ENCODE data around the gene POLE3. TPM values are rescaled to one million over a fixed set of nuclear protein-coding genes. Genes with fewer than 3 reads are reported as not detected.
A peak's percentile ranks its signal among the peaks of the same experiment; 100 is the strongest.
"Not testable (repeated sequence)": the region's sequence is repeated elsewhere in the genome, so short reads cannot be mapped to it uniquely, and the experiment has no call there.

POLE3 gene
- total RNA-seq, 1 experiment from 2014 or later: 83.1 TPM

DNA sequence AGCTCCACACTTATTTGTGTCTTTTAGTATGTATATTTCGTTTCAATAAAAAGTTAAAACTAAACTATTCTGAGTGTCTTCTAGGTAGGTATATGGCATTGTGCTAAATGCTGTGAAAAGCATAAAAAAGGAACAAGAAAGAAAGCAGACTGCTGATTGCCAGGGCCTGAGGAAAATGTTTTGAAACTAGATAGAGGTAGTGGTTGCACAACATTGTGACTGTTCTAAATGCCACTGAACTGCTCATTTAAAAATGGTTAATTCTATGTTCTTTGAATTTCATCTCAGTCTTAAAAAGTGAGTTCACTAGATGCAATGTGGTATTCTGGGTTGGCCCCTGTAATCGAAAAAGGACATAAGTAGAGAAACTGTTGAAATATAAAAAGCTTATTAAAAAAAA lies 6.8 kb downstream of the POLE3 start:
- no peak for DNase-seq (ENCODE audit: low read depth)

DNA sequence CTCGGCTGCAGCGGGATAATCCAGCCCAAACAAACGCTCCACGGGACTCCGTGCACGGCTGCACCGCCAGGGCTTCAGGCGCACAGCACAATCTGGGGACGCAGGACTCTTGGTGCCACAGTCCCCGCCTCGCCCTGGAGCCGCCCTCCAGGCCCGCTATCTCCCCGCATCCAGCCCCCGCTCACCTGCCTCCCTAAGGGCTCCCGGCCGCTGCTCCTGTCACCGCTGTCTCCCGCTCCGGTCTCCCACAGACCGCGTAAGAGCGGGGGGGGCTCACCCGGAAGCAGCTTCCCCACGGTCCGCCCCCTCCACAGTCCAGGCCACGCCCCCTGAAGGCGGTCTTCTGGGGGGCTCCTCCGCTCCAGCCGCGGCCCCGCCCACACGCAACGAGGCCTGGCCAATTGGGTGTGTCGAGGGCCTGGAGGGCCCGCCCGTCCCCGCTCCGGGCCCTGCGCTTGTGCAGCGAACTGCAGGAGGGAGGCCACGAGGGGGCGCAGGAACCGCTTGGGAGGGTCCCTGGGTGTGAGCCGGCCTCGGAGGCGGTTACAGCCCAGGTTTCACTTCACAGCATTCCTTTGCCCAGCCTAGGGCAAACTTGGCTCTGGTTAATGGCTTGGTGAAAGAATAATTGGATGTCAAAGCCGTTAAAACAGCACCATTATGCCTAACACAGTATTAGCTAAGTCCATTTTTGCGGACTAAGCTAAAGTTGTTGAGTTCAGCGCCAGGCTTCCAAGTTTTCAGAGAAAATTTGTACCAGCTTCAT lies 9.3 kb downstream of the POLE3 start, which contains the start of gene ALAD:
Gene ALAD (minus strand): TSS at position 258 of the 766 bp plus-strand sequence. CDS start 7,725 bp downstream, outside the sequence.
- DNase-seq (ENCODE audit: low read depth): peak; percentile 97

DNA sequence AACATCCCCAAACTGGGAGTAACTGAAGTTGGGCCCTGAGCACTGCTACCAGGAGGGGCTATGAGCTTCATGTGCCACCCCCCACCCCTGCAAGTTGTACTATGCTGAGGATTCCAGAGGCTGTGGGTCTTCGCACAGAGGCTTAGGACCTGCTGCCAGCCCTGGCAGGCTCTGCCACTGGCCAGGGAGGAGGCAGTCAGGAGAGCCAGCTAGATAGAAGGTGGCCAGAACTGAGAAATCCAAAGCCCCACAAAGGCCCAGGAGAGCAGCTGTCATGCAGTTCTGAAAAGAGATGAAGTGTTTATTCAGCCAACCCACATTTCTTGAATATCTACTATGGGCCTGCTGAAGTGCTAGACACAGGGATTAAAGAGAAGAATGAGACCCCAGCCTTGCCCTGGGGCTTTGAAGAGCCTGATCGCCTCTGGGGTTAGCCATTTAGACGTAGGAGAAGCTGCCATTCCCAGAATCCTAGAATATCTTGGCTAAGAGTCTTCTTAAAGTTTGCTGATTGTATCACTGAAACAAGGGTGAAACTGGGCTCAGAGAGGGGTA lies 10.8 kb downstream of the POLE3 start:
- DNase-seq (ENCODE audit: low read depth): no peak

DNA sequence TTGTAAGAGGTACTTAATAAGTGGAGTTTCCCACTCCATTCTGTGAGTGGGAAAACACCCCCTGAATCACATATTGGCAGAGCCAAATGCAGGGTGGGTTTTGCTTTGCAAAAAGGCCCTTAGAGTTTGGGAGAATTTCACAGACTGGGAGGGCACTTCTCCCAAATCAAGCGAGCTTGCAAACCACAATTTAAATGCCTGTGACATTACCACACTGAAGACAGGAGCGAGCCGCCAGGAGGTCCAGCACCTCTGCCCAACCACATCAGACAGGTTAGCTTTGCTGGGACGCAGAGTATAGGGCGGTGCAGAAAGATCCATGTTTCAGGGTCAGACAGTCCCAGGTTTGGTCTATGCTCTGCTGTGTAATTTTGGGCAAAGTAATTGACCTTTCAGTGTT lies 11.7 kb downstream of the POLE3 start:
- DNase-seq (ENCODE audit: low read depth): no peak

- DNase-seq (ENCODE audit: low read depth): no peak
Observed at GRCh38 chr9:113397203-113397631, 13.3 kb downstream of the POLE3 start.

DNA sequence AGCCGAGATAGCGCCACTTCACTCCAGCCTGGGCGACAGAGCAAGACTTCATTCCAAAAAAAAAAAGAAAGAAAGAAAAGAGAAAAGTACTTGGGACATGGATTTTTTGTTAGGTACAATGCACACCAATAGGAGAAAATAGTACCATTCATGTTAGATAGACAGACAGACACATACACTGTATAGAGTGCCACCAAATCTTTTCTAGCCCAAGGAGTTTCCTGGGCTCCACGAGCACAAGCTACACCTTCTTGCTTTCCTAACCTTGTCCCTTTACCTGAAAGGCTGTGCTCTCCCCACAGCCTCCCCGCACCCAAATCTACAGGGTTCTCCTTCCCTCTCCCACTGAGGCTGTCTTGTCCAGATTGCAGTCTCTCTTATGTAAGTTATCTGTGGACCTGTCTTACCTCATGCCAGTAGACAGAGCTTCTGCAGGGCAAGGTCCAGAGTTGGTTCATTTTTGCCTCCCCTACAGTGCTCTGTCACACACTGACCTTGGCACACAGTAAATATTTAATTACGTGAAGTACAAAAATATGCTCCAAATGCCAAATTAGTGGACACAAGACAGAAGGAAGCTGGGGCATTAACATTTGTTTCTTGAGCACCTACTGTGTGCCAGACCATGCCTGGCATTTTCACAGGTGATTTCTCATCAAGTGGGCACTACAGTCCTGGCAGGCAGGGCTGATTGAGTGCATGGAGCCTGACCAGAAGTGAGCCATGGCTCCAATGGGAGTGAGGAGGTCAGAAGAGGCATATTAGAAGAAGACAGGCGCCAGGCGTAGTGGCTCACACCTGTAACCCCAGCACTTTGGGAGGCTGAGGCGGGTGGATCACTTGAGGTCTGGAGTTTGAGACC lies 15.2 kb downstream of the POLE3 start:
- no peak for DNase-seq (ENCODE audit: low read depth)

GRCh38 chr9:113393281-113393680 lies 17.2 kb downstream of the POLE3 start:
- DNase-seq (ENCODE audit: low read depth): no peak

GRCh38 chr9:113391917-113392316 lies 18.6 kb downstream of the POLE3 start:
- DNase-seq (ENCODE audit: low read depth): no peak

- no peak for DNase-seq (ENCODE audit: low read depth)
Observed at GRCh38 chr9:113390192-113390960, 20.1 kb downstream of the POLE3 start.

DNA sequence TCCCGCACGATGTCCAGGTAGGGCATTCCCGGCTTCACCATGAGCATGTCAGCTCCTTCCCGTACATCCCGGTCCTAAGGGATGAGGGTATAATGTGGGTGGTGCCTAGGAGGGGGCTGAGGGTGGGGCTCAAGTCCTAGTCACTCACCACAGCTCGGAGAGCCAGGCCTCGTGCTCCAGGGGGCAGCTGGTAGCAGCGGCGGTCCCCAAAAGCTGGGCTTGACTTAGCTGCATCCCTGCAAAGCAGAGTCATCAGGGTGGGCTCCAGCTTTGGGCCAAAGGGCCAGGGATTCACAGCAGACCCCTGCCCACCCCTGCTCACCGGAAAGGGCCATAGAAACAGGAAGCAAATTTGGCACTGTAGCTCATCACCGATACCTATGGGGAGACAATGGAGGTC lies 21.0 kb downstream of the POLE3 start:
- no peak for DNase-seq (ENCODE audit: low read depth)

DNA sequence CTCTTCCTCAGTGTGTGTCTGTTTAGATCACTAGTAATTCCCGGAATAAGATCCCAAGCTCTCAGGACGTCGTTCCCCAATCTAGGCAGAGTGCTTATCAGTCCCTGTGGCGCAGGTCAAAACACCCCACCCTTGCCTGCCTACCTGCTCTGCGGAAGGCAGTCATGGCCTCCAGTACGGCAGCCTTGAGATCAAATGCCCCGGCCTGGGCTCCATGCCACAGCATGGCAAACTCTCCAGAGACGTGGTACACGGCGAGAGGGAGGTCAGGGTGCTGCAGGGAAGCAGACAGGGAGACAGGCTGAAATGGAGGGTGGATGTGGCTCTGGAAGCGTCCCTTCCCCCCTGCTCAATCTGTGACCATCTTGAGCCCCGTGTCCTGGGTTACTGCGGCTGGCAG lies 21.6 kb downstream of the POLE3 start:
- no peak for DNase-seq (ENCODE audit: low read depth)

GRCh38 chr9:113387560-113388230 lies 22.8 kb downstream of the POLE3 start:
- no peak for DNase-seq (ENCODE audit: low read depth)

DNA sequence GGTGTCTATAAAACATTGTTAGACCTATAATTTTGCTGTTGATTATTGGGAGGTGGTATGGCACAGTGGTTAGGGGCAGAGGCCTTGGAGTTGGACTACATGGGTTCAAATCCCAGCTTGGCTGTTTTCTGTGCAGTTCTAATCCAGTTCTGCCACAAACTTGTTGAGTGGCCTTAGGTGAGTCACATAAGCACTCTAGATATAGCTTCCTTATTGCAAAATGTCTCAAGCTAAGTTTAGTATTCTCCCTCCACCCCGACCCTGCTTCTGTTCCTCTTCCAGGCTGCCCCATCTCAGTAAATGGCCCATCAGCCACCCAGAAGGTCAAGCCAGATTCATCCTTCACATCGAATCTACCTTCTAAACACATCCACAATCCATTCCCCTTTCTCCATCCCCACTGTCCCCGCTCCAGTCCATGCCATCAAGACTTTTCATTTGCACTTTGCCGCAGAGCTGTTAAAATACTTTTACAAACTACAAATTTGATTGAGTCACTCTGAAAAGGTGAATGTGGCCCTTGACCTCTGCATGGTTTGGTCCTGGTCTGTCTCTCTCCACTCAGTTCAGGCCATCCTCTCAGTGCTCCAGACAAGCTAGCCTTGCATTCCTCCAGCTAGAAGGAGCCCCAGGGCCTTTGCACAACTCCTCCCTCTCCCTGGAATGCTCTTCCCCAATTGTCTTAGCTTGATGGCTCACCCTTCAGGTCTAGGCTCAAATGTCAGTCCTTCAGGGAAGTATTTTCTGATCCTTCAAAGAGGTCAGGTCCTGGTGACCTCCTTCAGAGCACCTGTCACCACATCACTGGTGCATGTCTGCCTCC lies 23.7 kb downstream of the POLE3 start:
- no peak for DNase-seq (ENCODE audit: low read depth)

GRCh38 chr9:113381909-113382411 lies 28.5 kb downstream of the POLE3 start:
- no peak for DNase-seq (ENCODE audit: low read depth)

GRCh38 chr9:113381441-113381840 lies 29.0 kb downstream of the POLE3 start:
- DNase-seq (ENCODE audit: low read depth): not testable (repeated sequence)

GRCh38 chr9:113380869-113381378 lies 29.6 kb downstream of the POLE3 start:
- no peak for DNase-seq (ENCODE audit: low read depth)

GRCh38 chr9:113379829-113380210 lies 30.7 kb downstream of the POLE3 start:
- DNase-seq (ENCODE audit: low read depth): not testable (repeated sequence)

DNA sequence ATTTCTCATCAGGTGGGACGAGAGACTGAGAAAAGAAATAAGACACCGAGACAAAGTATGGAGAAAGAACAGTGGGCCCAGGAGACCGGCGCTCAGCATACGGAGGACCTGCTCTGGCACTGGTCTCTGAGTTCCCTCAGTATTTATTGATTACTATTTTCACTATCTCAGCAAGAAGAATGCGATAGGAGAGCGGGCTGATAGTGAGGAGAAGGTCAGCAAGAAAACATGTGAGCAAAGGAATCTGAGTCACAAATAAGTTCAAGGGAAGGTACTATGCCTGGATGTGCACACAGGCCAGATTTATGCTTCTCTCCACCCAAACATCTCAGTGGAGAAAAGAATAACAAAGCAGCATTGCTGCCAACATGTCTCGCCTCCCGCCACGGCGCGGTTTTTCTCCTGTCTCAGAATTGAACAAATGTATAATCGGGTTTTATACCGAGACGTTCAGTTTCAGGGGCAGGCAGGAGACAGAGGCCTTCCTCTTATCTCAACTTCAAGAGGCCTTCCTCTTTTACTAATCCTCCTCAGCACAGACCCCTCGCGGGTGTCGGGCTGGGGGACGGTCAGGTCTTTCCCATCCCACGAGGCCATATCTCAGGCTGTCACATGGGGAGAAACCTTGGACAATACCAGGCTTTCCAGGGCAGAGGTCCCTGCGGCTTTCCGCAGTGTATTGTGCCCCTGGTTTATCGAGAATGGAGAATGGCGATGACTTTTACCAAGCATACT lies 31.2 kb downstream of the POLE3 start:
- DNase-seq (ENCODE audit: low read depth): not testable (repeated sequence)

All from LHCN-M2 (cell line).